HUDEP-2 (cell line): Measurements from ENCODE around the gene IGF1R.

Experiments
- DNase-seq, 76 experiments: peaks; one replicate each; lab custom pipeline; 2025; ENCODE audit not compliant: unreplicated experiment in 76 of 76; lab: John Stamatoyannopoulos, UW

The IGF1R gene

DNA sequence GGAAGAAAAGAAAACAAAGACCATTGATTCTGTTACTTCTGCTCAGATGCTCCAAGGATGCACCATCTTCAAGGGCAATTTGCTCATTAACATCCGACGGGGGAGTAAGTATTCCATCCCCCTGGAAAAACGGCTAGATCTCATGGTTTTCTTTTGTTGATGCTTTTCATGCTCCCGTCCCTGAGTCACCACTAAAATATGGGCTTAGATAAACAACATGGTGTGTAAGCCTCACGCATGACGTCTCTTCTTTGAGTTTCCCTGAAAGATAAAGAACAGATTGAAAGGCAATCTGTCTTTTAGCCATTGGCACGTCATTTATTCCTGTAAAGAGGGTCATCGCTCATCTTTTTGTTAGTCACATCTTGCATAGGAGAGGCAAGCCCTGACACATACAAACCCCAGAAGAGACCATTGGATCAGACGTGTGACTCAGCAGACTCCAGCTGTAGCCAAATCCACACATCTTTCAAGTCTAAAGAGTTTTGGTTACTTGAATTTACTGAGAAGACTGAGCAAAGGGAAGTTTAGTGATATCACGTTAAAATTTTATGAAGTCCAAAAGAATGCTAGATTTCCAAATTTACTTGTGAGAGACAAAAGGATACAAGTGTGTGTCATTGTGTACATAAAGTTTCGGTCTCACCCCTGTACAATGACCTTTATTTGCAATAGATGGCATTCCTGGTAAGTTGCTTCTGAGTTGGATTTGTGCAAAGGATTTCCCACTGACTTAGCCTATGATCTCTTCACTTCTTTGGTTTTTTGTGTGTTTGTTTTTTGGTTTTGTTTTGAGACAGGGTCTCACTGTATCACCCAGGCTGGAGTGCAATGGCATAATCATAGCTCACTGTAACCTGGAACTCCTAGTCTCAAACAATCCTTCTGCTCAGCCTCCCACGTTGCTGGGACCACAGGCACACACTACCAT, 248.7 kb downstream of the IGF1R start:
- DNase-seq: no peak

DNA sequence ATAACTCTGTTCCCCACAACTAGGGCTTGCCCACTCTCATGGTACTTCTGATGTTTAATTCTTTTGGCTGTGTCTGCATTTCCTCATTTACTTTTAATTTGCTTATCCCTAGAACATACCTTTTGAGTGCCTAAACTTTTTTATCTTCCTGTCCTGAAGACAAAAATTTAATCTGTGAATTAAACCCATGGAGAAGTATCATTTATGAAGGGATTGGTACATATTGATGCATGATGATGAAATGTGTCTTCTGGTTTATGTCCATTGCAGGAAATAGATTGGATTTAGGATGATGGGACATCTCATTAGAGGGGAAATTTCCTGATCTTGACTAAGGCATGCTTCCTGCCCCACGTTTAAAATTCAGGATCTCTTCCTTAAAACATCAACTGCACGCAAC, 249.8 kb downstream of the IGF1R start:
- DNase-seq: no peak

DNA sequence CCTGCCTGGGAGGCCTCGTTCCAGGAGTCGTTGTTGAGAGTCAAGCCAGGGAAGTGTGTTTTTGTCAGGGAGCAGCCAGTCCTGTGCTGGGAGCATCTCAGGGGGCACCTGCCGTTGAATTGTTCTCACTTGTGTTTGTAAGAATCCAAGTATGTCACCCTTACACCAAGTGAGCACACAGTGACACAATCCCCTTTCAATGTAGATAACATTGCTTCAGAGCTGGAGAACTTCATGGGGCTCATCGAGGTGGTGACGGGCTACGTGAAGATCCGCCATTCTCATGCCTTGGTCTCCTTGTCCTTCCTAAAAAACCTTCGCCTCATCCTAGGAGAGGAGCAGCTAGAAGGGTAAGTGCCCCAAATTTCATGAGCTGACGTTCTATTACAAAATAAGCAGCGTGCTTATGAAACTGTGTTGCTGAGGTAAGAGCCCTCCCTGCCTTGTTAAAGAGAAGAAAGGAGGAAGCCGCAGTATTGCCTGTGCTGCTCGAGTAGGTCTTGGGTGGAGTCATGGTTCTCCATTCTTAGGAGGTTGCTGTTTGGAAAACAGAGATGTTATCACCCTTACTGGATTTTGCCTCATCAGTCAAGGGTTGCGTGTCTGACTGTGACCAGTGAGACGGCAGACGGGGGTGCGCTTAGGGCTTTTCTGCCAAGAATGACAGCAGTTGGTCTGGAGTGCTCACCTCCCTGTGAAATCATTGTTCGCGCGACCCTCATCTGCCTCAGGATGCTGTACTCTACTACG, 251.1 kb downstream of the IGF1R start:
- no peak for DNase-seq

DNA sequence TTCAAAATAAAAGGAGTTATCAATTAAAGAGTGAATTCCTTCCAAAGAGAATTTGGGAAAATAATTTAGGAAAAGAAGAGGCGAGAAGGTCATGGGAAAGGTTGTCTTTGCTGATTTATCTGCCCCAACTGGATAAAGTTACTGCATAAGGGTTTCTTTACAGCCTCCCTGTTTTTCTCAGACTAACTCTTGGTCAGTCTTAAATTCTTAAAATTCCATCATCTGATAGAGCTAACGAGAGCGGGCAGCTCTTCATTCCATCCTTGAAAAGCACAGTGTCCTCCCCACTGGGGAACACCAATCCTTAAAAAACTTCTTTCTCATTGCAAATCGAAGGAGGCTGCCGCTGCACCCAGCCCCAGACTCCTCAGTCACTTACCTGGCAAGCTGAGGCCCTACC, 252.0 kb downstream of the IGF1R start:
- DNase-seq: no peak

DNA sequence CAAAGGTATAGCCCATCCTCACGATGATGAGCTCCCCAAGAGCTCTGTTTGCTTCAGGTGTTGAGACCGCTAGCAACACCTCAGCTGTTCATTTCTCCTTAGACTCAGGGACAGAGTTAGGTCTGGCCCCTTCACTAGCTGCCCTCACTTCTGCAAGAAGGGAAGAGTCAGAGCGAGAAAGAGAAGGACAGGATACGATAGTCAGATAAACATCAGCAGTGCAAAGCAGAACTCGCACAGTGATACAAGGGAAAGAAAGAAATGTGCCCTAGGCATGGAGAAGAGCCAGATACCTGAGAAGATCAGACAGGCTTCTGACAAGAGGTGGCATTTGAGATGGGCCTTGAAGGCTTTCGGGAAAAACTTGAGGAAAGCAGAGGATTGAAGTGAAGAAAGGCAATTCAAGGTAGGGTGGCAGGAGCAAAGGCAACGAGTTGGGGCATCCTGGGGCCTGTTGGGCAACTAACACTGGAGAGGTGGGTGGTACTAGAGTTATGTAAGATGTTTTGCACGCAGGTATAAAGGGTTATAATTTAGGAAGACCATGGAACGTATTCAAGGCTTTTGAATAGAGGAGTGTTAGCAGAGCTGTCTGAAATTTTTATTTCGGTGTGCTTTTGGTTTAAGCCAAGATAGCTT, 253.2 kb downstream of the IGF1R start:
- no peak for DNase-seq

DNA sequence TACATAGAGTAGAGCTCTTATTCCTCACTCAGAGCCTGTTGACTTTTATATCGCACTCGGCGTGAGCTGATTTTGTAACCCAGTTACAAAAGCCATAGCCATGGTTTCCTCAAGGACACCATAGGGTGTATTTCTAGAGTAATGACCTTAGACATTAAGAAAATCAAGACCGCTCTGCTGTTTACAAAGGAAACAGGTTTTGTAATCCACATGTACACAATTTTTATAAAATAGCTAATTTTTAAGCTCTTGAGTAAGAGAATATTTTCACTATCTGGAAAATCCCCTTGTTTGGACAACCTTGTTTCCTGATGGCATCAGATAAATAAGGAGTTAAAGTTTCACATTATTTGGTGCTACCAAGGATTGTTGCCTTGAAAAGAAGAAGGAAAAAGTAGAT, 254.6 kb downstream of the IGF1R start:
- DNase-seq: no peak

DNA sequence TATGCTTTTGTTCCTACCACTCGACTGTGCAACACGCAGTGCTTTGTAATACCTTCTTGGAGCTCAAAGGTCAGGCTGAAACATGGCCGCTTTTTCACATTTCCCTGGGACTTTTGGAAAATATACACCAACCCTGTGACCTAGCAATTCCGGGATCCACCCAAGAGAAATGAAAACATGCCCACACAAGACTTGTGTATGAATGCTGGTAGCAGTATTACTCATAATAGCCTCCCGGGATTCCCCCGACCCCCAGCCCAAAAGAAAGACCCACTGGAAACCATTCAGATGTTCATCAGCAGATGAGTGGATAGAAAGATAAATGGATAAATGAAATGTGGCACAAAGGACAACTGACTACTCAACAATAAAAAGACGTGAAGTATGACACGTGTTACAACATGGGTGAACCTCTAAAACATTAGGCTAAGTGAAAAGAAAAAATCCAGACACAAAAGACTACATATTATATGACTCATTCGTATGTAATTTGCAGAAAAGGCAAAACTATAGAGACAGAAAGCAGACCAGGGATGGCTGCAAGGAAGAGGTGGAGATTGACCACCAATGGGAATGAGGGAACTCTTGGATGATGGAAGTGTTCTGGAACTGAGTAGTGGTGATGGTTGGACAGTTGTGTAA, 255.2 kb downstream of the IGF1R start:
- DNase-seq: no peak

DNA sequence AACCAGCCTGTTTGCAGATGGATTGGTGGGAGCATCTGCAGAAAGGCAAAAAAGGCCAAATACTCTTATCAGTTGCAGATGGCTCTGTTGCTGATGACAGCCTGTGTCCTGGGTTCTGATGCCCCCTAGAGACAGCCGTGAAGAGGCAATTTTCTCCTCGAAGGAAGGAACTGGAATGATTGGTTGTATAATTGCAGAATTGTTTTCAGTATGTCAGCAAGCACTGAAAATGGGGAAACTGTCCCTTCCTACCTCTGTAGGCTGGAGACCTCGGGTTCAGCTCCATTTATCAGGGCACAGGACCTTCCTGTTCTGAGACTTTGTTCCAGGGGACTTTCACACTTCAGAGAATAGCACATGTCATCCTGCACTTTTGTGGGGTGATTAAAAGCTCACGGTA, 256.2 kb downstream of the IGF1R start:
- peak in 52 of 76 experiments; percentile 2 to 59 (median 27) for DNase-seq

DNA sequence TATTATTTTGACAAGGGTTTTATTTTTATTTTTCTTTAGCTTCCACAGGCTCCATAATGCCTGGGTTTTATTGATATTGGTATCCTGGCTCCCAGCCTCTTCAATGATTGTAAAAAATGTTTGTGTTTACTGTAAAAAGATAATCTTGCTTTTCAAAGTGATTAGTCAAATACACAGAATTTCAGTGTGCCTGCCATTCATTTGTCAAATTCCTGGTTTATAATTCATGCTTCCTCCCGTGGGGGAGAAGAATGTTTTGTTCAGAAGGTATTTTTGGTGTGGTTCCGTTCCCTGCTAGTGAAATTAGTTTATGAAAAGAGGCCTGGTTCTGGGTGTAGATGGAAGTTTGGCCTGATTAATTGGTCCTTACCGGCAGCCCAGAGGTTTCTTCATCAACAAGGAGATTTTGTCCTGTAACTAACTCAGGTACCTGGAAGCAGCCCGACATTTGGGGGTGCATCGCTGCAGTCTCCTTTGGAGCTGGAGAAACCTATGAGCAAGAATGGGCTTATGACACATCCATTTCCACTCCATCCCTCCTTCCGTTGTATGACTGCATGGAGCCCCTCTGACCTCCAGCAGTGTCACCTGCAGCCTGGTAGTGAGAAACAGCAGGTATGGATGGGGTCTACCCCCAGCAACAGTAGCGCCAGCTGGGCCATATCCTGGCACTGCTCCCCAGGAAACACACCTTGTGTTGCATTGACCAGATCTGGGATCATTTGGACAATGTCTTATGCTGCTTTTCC, 257.8 kb downstream of the IGF1R start:
- DNase-seq: no peak

DNA sequence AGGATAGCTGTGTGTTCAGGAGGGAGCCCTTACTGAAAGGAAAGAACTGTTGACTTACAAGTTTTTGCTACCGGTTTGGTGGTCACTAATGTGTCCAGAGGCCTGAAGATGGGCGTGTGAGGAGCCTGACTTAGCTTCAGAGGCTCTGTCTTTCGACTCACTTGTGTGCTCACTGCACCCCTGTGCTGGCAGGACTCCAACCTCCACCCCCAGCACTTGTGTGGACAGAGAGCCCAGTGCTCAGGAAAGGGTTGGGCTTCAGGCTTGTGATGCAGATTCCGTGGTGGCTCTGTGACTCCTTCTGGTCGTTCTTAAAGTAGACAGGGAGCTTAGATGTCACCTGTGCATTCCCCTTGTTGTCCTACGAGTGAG, 258.4 kb downstream of the IGF1R start:
- DNase-seq: peak in 3 of 76 experiments; percentile 1 to 3 (median 3)

DNA sequence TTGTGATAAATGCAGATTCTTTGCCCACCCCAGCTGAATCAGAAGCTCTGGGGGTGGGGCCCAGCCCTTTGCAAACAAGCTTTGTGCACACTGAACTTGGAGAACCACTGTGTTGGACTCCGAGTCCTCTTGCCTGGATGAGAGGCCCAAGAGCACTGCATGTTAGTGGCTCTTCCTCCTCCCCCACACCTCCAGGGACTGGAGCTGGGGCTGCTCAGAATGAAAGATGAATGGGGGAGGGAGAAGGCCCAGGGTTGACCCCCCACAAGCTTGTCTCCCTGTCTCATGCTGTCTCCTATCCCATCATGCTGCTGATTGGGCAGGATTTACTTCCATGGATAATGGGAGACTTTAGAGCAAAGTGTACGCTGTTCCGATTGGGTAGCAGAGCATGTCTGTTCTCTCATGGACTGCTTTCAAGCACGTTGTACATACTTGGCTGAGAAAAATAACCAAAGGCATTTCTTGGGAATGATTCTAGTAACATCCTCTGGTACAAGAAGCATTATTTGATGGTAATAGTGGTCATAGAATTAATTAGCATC, 259.7 kb downstream of the IGF1R start:
- no peak for DNase-seq

DNA sequence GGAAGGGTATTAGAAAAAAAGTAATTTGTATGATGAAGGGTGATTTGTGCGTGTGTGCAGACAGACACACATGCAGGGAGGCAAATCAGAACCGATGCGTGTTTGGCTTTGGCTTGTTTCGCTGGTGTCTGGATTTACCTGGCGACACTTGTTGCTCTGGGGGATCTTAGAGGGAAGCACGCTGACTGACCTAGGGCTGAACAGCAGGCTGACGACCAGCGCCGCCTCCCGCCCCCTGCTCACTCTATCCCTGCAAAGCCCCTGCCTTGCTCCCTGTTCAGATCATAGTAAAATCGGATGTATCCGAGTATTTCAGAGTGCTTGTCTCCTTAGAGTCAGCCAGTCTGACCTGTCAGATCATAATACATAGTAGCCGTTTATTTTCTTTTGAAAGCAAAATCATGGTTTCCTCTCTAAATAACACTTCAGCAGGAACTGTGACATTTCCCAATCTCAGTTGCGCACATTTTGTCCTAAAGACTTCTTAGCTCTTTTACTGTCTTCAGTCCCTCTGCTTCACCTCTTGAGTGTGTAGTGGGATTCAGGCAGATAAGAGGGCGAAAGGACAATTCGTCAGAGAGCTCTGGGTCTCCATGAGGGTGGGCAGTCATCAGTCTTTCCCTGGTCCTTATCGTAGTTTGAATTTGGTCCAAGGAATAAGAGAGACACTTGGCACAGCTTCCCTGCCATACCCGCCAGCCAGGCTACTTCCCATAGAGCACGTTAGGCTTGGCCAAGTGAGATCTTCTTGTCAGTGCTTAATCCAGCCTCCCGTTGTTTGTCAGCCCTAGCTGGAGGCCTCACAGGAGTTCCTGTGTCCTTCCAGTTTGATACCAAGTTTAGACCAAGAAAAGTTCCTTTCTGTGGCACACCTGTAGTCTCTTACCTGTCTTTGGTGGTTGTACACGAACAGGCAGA, 261.9 kb downstream of the IGF1R start:
- DNase-seq: no peak

DNA sequence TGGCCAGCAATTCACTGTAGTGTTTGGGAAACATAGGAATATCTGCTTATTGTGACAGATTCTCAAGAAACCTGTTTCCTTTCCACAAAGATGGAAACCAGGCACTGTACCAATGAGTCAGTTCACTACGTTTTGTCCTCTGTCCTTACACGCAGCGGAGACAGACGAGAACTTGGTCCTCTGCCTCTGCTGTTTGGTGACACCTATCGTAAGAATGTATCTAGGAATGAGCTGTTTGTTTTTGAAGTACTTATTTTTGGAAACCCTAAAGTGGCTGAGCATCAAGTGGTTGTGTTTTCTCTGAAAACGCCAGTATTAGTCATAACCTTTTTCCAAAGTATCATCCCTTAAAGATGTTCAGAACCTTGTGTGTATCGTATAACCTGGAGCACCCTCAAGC, 266.3 kb downstream of the IGF1R start:
- no peak for DNase-seq

DNA sequence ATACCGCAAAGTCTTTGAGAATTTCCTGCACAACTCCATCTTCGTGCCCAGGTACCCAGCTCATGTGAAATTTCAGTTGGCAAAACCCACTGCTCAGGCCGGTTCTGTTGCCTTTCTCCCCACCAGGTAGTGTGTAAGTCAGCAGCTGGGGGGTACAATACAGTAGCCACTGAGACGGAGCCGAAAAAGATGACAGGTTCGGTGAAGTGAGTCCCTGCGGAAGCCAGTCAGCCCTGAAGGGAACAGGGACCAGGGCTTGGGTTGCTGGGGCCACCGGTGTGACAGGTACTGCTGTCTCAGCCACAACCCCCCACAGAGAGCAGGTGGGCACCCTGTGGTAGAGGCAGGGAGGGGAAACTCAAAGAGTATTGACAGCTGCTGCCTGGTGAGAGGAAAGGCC, 268.5 kb downstream of the IGF1R start:
- DNase-seq: no peak

DNA sequence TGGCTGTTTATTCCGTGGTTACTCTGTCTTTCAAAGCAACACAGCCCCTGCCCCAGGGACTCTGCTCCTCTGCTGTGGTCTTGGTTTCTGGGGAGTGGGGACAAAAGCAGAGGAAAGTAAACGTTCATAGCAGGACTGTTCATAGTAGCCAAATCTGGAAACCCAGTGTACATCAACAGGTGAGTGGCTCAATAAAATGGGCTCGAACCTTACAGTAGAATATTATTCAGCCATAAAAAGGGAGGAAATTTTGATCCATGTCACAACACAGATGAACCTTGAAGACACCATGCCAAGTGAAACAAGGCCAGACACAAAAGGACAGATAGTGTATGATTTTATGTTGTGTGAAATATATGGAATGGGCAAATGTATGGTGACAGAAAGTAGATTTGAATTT, 269.1 kb downstream of the IGF1R start:
- DNase-seq: no peak

DNA sequence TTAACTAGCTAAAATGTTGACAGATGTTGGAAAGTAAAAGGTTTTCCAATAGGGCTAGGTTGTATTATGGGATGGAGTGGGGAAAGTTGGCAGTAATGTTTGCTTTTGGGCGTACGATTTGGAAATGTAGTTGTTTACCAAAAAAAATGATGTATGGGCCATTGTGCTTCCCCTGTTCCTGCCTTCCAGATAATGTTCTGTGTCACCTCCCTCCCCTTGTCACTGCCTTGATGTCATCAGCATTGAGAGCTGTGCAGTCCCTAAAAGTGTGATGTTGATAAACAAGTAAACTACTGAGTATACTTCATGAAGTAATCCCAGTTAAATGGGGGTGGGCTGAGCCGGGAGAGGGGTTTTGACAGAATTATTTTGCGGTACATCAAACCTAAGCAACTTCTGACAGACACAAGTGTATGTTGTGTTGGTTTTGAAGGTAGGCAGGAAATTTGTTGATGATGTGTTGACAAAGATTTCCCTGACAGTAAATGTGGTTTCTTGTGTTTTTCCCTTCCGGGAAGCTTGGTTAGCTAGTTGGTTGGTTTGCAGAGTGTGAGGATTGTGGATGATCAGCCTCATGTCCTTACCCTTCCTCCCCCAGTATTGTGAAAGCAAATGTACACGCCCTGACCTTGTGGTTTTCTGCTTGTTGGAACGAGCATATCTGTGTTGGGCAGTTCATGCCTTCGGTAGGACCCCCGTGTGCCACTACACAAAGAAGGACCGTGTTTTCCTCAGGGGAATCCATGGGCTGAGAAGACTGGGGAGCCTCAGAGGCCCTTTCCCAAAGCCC, 271.9 kb downstream of the IGF1R start:
- DNase-seq: peak in 2 of 76 experiments; percentile 0 to 2

DNA sequence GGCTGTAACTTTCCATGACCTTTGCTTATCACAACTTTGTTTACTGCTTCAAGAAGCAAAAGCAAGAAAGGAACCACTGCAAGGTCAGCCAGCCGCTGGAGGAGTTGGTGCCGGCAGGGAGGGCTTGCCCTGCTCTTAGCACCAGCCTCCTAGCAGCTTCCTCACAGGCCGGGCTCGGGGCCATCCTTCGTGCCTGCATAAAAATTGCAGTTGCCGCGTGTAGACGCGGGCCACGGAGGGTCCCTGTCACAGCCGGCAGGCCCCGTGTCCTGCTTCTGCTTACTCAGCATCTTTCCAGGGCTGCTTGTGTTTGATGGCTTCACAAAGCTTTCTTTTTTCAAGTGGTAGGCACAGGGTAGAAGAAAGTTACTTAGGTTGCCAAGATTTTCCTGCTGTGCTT, 274.8 kb downstream of the IGF1R start:
- no peak for DNase-seq

DNA sequence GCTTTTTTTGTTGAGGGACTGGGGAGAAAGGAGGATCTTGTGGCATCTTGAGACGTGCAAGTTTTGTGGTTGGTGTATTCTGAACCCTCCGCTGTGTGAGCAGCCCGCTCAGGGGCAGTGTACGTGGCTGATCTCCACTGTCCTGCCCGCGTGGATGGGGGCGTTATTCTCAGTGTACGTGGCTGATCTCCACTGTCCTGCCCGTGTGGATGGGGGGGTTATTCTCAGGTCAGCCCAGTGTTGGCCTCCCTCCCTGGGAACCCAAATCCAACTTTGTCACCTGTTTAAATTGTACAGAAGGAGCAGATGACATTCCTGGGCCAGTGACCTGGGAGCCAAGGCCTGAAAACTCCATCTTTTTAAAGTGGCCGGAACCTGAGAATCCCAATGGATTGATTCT, 275.2 kb downstream of the IGF1R start:
- no peak for DNase-seq
